DMS53 treated with DMSO at 0.1 percent for 48 hours (cell line): Measurements from ENCODE around the gene DLD.
"Not testable (repeated sequence)": the region's sequence is repeated elsewhere in the genome, so short reads cannot be mapped to it uniquely, and the experiment has no call there.

Experiments
- DNase-seq: peaks from one replicate; lab custom pipeline; 2025; ENCODE audit not compliant: unreplicated experiment; lab: John Stamatoyannopoulos, UW

The DLD gene, protein sequence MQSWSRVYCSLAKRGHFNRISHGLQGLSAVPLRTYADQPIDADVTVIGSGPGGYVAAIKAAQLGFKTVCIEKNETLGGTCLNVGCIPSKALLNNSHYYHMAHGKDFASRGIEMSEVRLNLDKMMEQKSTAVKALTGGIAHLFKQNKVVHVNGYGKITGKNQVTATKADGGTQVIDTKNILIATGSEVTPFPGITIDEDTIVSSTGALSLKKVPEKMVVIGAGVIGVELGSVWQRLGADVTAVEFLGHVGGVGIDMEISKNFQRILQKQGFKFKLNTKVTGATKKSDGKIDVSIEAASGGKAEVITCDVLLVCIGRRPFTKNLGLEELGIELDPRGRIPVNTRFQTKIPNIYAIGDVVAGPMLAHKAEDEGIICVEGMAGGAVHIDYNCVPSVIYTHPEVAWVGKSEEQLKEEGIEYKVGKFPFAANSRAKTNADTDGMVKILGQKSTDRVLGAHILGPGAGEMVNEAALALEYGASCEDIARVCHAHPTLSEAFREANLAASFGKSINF

DNA sequence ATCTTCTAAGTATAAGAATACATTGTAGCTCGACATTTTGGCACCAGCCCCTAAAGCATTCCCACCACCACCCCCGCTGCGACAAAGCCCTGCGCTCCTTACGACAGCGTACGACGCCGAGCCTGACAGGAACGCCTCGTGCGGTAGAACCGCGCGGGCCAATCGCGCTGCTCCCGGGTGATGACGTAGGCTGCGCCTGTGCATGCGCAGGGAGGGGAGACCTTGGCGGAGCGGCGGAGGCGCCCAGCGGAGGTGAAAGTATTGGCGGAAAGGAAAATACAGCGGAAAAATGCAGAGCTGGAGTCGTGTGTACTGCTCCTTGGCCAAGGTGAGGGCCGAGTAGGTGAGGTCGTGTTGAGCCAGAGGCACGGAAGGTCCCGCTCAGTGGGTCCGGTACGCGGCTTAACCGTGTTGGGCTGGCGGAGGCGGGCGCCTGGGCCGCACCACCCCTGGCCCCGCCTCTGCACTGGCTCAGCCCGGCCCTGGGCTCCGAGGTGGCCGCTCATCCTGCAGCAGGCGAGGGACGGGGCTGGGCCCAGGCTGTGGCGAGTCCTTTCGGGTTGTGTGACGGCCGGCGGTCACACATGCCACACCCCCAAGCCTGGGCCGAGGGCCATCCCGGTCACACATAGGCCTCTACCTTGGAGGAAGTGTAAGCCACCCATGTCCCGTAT lies at the start of gene DLD:
TSS of gene DLD (plus strand) at position 222 of the 674 bp plus-strand sequence. CDS start at position 290, 68 bp downstream.
- peak; percentile 92 for DNase-seq

DNA sequence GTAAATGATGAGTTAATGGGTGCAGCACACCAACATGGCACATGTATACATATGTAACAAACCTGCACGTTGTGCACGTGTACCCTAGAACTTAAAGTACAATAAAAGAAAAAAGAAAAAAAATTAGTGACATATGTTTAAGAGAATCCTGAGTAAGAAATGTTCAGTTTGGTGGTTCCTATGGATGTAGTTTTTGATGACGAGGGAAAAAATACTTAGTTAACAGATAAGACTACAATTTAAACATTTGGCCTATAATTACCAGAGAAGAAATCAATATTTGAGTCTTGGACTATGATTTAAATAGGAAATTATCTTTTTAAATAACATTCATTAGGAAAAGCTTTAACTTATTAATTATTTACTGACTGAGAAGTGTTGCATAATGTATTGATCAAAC lies 48.8 kb upstream of the DLD start:
- no peak for DNase-seq

DNA sequence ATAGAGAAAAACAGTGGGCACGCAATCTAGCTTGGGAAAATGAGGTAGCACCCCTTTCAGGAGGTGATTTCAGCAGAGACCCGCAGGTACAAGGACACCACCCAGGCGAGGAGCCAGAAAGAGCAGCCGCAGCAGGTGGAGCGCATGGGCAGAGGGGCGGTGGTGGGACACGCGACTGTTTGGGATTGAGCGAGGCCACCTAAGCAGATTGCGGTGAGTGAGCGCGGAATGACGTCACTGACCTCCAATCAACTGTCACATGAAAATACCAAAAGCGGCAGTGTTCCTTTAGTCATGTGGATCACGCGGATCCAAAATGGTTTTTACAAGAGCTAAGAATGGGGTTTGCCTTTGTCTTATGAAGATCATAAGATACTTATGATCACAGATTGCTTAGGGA lies 47.8 kb upstream of the DLD start:
- DNase-seq: no peak

DNA sequence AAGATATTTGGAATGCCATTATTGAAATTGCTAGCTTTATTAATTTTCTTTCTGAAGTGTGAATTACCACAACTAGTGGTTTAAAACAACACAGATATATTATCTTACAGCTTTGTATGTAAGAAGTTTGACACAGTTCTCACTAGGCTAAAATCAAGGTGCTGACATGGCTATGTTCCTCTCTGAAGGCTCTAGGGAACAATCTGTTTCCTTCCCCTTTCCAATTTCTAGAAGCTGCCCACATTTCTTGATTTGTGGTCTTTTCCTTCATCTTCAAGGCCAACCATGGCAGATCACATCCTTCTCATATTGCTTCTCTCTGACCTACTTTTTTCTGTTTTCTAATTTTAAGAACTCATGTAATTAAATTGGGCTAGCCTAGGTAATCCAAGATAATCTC lies 44.7 kb upstream of the DLD start:
- DNase-seq: no peak

DNA sequence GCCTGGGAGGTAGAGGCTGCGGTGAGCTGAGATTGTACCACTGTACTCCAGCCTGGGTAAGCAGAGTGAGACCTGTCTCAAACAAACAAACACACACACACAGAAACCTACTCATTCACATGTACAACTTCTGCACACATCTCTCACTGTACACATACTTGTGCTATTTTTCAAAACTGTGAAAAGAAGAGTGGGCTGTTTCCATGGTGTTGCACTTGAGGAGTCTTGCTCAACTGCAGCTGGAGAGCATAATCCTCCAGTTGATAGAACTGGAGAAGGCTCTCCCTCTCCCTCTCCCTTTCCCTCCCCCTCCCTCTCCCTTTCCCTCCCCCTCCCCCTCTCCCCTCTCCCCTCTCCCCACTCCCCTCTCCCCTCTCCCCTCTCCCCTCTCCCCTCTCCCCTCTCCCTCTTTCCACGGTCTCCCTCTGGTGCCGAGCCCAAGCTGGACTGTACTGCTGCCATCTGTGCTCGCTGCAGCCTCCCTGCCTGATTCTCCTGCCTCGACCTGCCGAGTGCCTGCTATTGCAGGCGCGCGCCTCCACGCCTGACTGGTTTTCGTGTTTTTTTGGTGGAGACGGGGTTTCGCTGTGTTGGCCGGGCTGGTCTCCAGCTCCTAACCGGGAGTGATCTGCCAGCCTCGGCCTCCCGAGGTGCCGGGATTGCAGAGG lies 43.7 kb upstream of the DLD start:
- peak; percentile 11 for DNase-seq

DNA sequence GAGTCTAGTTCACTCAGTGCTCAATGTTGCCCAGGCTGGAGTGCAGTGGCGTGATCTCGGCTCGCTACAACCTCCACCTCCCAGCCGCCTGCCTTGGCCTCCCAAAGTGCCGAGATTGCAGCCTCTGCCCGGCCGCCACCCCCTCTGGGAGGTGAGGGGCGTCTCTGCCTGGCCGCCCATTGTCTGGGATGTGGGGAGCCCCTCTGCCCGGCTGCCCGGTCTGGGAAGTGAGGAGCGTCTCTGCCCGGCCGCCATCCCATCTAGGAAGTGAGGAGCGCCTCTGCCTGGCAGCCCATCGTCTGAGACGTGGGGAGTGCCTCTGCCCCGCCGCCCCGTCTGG lies 43.2 kb upstream of the DLD start:
- DNase-seq: not testable (repeated sequence)

DNA sequence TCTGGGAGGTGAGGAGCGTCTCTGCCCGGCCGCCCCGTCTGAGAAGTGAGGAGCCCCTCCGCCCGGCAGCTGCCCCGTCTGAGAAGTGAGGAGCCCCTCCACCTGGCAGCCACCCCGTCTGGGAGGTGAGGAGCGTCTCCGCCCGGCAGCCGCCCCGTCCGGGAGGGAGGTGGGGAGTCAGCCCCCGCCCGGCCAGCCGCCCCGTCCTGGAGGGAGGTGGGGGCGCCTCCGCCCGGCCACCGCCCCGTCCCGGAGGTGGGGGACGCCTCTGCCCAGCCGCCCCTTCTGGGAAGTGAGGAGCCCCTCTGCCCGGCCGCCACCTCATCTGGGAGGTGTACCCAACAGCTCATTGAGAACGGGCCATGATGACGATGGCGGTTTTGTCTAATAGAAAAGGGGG lies 42.8 kb upstream of the DLD start:
- DNase-seq: not testable (repeated sequence)

DNA sequence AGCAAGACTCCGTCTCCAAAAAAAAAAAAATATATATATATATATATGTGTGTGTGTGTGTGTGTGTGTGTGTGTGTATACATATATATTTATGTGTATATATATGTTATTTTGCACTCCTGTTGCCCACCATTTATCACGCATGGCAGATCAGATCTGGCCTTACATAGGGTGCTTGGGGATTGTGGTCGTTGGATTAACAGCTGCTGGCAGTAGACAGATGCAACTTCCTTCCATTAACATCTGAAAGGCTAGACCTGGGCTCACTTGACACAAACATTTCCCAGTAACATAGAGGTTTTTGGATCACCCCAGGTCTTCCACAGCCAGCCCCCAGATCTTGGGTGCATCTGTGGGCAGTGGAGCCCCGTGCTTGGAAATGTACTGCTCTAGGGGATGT lies 40.8 kb upstream of the DLD start:
- DNase-seq: no peak

DNA sequence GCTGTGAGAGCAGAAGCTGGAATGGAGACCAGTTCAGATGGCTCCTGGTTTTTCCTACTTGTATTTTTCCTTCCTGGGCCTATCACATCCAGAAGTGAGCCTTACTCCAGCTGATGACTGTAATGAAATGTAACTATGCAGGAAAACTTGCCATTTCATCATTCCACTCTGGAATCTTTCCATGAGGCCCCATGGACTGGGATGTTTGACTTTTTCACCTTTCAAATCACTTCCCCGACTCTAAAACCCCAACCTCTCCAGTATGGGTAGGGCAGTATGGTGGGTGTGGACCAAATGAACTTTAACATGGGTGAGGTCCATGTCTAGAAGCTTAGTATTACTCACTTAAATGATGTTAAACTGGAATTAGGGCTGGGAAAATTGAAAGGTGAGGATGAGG lies 40.3 kb upstream of the DLD start:
- DNase-seq: no peak

DNA sequence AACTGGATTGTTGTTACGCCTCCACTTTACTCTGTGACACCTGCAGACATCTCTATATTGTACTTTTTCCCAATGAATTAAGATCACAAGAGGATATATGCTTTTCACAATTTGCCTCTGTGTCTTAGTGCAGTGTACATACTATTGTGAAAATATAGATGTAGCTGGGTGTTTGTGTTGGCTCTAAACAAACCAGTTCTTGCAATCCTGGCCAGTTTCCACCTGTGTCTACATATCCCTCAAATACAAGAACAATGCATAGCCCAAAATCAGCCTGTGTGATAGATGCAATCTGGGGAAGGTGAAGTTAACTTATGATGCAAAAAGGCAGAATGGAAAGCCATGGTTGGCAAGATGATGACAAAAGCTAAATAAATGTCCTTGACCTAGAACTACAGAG lies 36.5 kb upstream of the DLD start:
- DNase-seq: no peak

DNA sequence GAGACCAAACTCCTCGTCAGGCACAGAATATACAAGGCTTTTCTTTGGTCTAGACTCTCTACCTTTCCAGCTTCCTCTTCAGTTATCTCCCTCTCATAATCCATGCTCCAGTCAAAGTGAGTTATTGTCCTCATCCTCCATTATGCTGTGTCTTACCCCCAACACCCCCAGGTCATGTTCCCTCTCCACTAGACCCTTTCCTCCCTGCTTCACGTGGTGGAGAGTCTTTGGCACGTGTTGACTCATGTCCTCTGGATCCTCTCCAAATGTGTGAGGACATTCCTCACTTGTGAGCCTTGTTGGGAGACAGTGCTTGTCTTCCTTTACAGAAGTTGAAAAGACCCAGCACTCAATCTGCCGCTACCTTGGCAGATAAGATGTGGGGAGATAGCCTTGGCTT lies 36.0 kb upstream of the DLD start:
- DNase-seq: no peak

DNA sequence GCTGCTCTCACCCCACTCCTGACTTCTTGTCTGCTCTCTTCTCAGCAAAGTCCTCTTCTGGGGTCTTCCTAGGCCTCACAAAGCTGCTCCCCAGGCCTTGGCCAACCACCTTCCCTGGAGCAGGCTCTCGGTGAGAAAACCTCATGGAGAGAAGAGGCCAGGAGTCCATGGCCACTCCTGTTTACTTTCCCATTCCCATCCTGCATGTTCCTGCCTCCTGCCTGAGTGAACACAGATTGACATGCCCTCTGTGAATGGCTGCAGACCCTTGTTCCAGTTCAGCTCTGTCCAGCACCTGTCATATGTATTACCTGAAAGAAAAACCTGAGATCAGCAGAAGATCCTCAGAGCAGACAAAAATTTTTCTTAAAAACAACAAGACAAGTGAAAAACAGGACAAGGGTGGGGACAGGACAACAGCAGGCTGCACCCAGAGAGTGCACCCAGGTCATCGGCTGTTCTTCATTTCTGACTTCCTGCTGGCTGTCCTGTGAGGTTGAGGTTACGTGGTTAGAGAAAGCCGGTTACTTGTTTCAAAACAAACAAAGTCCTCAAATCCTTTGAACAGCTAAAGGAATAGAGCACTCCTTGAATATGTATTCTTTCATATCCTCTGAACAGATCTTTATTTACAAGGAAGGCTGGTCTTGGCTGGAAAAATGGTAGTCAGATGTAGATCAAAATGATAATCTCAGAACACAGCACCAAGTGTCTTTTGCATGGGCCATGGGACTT lies 34.0 kb upstream of the DLD start:
- DNase-seq: no peak

DNA sequence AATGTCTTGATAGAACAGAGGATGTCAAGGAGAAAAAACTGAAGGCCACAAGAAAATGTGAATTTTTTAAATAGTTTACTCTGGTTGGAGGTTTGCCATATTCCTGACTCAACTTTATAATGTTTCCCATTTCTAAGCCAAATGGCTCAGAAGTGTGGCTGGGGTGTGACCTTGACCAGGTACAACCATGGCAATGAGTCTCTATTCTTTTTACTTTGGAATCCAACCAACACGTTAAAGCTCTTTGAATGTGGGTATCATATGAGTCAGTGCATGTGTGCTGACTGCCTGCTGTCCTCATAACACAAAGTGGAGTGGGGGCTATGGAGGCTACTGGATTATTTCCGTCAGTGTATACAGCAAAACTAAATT lies 33.5 kb upstream of the DLD start:
- no peak for DNase-seq

DNA sequence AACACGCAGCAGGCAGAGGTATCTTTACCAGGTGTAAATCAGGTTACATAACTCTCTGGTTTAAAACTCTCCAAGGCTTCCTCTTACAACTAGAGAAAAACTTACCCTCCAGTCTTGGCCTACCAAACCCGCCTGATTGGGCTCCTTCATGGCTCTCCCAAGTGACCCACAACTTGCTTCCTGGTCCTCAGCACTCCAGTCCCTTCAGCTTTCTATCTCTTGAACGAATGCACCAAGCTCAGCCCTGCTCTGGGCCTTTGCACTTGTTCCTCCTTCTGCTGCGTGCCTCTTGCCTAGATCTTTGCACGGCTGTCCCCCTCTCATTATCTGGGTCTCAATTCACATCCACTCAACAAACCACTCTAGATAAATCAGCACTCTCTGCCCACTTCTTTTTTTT lies 32.7 kb upstream of the DLD start:
- no peak for DNase-seq

DNA sequence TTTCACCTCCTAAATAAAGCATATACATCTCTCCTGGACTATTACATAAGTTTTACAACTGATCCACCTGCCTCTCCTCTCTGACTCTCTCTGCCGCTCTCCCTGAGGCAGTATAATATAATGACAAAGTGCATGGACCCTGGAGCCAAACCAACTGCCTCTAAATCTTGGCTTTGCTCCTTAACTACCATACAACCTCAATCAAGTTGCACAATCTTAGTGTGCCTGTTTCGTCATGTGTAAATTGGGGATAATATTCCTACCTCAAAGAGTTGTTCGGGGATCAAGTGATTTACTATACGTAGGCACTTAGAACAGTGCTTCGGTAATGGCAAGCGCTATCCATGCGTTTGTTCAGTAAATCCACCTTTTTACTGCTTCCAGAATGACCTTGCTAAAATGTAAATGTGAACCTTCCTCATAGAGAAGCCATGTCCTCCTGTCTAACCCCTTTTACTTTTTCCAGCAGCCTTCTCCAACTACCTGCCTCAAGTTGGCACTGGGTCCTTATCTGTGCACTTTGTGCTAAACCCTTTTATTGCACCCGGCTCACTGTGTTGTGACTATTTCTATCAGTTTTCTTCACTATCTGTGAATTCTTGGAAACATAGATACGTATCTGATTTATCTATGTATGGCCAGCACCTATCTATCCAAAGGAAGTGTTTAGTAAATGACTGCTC lies 30.6 kb upstream of the DLD start:
- no peak for DNase-seq

DNA sequence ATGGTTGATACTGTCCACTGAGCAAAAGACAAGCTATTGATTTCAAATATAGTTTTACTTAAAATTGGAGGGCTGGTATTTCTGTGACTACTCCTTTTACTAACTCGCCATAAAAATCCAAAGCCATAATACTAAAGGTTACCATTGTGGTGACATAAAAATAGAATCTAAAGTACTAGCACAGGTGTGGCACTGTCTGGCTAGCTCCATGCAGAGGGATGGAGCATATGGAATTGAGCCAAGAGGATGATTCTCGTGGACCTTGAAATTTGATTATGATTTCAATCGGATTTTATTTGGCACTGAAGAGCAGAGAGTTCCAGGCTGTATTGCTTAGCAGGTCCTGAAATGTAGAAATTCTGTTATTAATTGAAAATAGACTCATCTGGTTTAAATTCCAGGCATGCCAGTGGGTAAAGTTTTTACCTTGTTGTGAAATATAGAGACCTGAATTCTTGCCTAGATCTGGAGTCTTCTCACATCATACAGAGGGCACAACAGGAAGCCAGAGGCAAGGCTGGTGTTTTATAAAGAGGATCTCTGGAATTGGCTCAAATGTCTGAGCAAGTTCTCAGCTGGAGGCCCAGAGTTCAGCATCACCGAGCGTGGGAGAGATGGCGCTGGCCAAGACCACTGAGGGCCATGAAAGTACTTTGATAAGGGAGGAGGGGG lies 29.9 kb upstream of the DLD start:
- no peak for DNase-seq

DNA sequence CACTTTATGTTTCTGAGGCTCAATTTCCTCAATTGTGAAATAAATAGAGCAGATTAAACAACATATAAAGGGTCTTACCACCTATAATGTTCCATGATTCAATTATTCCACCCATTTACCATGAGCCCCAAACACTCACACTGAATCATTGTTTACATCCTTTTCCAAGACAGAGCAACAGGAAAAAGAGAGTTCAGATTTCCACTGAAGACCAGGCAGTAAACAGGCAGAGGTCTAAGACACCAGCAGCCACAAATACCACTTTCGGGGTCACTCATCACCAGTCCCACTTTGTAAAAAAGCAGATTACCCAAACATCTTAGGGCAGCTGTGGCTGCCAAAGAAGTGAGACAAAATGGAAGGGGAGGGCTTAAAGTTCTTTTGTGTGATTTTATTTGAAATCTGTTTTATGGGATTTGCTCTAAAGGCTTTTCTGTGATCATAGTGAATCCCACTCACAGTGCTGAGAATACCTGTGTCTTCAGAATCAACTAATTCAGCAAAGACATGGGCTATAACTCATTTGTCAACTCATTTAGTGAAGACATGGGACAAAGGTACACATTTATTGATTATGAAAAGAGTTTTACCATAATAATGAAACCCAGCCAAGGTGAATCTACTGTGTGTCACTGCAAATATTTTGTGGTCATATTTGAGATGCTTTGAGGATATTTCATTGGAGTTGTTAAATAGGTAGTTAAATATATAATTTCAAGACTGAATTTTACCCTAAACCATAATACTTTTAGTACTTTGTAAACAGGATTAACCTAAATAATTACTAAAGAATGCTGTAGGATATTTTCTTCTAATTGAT lies 24.8 kb upstream of the DLD start:
- DNase-seq: no peak

DNA sequence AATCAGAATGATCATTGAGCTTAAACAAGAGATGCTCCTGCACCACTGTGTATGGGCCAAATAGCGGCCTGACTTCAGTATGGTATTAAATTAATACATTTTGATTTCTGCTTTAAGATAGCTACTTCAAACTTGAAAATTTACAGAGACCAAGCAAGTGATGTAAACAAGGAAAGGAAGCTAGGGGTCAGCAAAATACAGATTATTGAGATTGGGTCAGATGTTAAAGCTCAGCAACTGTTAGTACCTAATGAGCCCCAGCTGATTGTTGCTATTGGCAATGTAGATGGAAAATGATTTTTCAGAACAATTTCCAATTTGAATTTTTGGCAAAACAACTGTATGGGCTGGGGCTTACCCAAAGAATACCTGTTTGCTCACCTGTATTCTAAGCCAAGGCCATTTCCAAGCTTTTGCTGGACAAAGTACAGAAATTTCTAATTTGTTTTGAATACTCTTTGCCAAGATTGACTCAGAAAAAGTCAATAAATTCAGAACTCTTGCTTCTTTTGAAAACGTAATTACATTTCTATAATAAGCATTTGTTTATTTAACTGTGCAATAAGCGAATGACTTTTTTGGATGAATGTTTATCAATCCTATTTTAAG lies 23.0 kb upstream of the DLD start:
- DNase-seq: no peak

DNA sequence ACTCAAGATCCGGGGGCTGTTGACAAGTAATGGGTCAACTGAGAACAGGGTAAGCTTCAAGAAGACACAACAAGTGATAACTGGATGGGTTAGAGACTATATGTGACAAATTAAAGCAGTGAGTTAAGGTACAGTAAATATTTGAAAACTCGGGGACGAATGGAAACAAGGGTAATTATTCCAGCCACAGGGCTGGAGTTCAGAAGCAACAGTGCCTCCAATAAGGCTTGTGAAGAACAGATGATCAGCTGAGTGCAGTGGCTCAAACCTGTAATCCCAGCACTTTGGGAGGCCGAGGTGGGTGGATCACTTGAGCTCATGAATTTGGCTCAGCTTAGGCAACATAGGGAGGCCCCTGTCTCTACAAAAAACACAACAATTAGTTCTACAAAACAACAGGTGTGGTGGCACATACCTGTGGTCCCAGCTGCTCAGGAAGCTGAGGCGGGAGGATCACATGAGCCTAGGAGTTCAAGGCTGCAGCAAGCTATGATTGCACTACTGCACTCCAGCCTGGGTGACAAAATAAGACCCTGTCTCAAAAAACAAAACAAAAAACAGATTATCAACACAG lies 20.5 kb upstream of the DLD start:
- DNase-seq: no peak
